GM12865 (cell line): ENCODE data around the gene PLSCR3.

Experiments used
- DNase-seq: peaks from one replicate; pipeline ENCODE4 v3.0.0; 2010; ENCODE audit warnings: low read depth
- H3K4me3 ChIP-seq: 2 replicates; pipeline ENCODE4 v1.5.1; 2011; ENCODE audit warnings: mild to moderate bottlenecking, low read depth, low read length, control low read depth
- CTCF ChIP-seq: IDR thresholded peaks from 2 replicates; pipeline ENCODE4 v1.5.1; 2011; ENCODE audit warnings: low read length, control low read depth, low read depth, inconsistent platforms; ENCODE audit not compliant: insufficient read depth; ENCODE audit errors: missing control alignments

Gene PLSCR3

GRCh38 chr17:7413346-7413985 is 19.1 kb upstream of the PLSCR3 start:
- H3K4me3 ChIP-seq = no peak overlapping the region
- TF ChIP-seq CTCF = no peak
- DNase-seq = no peak

GRCh38 chr17:7411427-7411750 is 17.1 kb upstream of the PLSCR3 start:
- DNase-seq = no peak
- no peak for TF ChIP-seq CTCF
- no peak overlapping the region for H3K4me3 ChIP-seq

- no peak for DNase-seq
- no peak for TF ChIP-seq CTCF
- no peak overlapping the region for H3K4me3 ChIP-seq
Observed at GRCh38 chr17:7410634-7411426, 16.5 kb upstream of the PLSCR3 start.

GRCh38 chr17:7409716-7410115 is 15.4 kb upstream of the PLSCR3 start:
- no peak for TF ChIP-seq CTCF
- no peak for DNase-seq

GRCh38 chr17:7408863-7409262 is 14.5 kb upstream of the PLSCR3 start:
- TF ChIP-seq CTCF = no peak
- no peak overlapping the region for H3K4me3 ChIP-seq
- DNase-seq = no peak

More at GRCh38 chr17:7409716-7410115, 15.4 kb upstream of the PLSCR3 start:
- H3K4me3 ChIP-seq = no peak overlapping the region

GRCh38 chr17:7408252-7408727 is 14.0 kb upstream of the PLSCR3 start:
- no peak for TF ChIP-seq CTCF

More at GRCh38 chr17:7408252-7408727, 14.0 kb upstream of the PLSCR3 start:
- no peak overlapping the region for H3K4me3 ChIP-seq
- no peak for DNase-seq
